Measurements from ENCODE around the gene STK32C.
"Not testable (repeated sequence)": the region's sequence is repeated elsewhere in the genome, so short reads cannot be mapped to it uniquely, and the experiment has no call there.

DNA sequence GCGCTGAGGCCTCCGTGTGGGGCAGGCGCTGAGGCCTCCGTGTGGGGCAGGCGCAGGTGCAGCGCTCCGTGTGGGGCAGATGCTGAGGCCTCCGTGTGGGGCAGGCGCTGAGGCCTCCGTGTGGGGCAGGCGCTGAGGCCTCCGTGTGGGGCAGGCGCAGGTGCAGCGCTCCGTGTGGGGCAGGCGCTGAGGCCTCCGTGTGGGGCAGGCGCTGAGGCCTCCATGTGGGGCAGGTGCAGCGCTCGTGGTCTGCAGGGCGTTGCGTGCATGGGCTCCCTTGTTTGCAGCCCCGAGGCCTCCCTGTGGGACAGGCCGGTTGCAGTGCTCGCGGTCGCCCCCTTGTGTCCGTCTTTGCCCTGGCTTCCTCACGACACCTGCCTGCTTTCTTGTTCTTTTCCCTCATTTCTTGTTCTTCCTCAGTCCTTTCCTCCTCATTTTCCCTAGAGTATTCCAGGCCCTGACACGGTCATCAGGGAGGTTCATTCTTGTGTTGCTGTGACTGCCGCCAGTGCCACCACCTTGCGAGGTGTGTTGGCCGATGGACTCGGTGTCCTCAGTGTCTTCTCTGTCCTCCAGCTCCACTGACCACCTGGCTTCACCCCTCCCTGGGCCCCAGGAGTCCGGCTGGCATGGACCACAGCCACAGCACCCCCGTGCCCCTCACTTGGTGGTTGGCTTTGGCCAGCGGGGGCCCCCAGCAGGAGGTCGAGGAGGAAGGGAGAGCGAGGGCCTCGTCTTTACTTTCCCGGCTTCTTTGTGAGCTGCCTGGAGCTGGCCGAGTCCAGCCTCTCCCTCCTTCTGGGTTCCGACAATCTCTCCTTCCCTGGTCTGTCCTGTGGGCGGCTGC lies 44.9 kb upstream of the STK32C start:
- TF ChIP-seq LARP7 (IDR thresholded peaks at IDR 0.05); KAT2A (conservative IDR thresholded peaks at IDR 0.05; ENCODE audit: control insufficient read depth, low read depth, low read length); POLR2AphosphoS5 (IDR thresholded peaks at IDR 0.05; ENCODE audit: low read length); MTA3 (IDR thresholded peaks at IDR 0.05; ENCODE audit: borderline replicate concordance, low read length): not testable (repeated sequence)
- peak; percentile 66 to 85 (median 71) for TF ChIP-seq CTCF (IDR thresholded peaks at IDR 0.05 in 2 of 3, conservative IDR thresholded peaks at IDR 0.05 in 1 of 3; ENCODE audit: control insufficient read depth in 2 of 3, extremely low read depth in 1 of 3, insufficient read depth in 1 of 3, low read depth in 3 of 3, low read length in 3 of 3)

Data from GM12878 (cell line).